Measurements from ENCODE around the gene KRT75. TPM values are rescaled to one million over a fixed set of nuclear protein-coding genes. Genes with fewer than 3 reads are reported as not detected.

KRT75 gene
- total RNA-seq, 1 experiment from 2014 or later, result not detected

DNA sequence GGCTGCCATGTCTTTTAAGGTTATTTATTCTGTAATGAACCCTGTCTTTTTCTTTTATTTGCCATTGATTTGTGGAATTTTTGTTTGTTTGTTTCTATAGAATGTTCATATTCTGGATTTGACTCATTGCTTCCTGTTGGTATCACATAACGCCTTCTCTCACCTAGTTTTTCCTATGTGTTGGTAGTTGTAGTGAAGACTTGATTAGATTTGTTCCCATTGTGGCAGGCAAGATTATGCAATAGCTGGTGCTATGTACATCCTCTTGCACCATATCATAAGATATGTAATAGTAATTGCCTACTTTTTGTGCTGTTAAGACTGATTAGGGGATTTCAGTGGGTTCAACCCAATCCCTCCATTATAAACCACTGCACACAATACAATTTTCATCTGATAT, 21.6 kb upstream of the KRT75 start (continued):
- TF ChIP-seq, protein P1, sequence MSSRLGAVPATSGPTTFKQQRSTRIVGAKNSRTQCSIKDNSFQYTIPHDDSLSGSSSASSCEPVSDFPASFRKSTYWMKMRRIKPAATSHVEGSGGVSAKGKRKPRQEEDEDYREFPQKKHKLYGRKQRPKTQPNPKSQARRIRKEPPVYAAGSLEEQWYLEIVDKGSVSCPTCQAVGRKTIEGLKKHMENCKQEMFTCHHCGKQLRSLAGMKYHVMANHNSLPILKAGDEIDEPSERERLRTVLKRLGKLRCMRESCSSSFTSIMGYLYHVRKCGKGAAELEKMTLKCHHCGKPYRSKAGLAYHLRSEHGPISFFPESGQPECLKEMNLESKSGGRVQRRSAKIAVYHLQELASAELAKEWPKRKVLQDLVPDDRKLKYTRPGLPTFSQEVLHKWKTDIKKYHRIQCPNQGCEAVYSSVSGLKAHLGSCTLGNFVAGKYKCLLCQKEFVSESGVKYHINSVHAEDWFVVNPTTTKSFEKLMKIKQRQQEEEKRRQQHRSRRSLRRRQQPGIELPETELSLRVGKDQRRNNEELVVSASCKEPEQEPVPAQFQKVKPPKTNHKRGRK (CRISPR knock-in tag; IDR thresholded peaks at IDR 0.05; ENCODE audit: borderline replicate concordance), result no peak
- TF ChIP-seq ZNF671 (CRISPR knock-in tag; IDR thresholded peaks at IDR 0.05), result no peak

DNA sequence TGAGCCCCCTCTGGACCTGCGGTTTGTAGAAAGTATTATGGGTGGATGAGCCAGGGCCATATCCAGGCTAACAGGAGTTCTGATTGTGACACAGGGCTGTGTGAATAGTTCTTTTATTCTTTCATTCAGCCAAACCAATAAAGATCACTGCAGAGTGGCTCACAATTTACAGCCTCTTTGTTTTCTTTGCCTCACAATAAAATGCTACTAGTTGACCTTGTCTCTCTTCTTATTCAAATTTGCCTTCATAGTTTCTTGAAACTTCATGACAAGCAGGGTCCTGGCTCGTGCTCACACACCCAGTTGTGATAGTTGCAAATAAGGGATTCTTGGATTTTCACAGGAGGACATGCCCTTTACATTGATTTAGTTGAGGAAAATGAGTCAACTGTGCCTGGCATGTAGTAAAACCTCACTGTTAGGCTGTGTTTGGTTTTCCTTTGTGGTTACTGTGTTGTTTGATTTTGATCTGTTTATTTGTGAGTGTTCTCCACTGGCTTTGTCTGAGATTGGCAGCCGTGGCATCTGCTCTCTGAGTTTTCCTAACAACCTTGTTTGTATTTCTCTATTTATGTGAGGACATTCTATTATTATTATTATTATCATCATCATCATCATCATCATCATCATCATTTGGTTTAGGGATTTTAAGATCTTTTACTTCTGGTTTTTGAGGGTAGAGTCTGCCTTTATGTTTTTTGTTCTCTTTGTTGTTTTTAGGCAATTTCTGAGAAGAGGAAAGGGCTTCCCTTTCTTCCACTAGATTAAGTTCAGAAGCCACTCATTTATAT, 20.4 kb upstream of the KRT75 start:
- CTCF ChIA-PET, result no interaction called here
- DNase-seq (ENCODE audit: low spot score) (no peak), ATAC-seq (peak; percentile 62)
- Mint-ChIP-seq H3K9me3 (peaks cover 3% of the 10 kb centered on the region), H3K4me3 (no peak overlapping the region), H3K27me3 (ENCODE audit: low read depth) (no peaks in the 10 kb centered on the region; the same call in 1 of the 2 replicates), H3K36me3 (no peaks in the 10 kb centered on the region), H3K4me1 (peaks cover 14% of the 10 kb centered on the region), H3K27ac (peak overlapping the region; percentile 42; the same call in 1 of the 2 replicates)
- TF ChIP-seq FOXK1 (CRISPR knock-in tag; IDR thresholded peaks at IDR 0.05) (no peak), CBFB (CRISPR knock-in tag; IDR thresholded peaks at IDR 0.05; ENCODE audit: low read depth) (no peak)
- TF ChIP-seq, protein P2, sequence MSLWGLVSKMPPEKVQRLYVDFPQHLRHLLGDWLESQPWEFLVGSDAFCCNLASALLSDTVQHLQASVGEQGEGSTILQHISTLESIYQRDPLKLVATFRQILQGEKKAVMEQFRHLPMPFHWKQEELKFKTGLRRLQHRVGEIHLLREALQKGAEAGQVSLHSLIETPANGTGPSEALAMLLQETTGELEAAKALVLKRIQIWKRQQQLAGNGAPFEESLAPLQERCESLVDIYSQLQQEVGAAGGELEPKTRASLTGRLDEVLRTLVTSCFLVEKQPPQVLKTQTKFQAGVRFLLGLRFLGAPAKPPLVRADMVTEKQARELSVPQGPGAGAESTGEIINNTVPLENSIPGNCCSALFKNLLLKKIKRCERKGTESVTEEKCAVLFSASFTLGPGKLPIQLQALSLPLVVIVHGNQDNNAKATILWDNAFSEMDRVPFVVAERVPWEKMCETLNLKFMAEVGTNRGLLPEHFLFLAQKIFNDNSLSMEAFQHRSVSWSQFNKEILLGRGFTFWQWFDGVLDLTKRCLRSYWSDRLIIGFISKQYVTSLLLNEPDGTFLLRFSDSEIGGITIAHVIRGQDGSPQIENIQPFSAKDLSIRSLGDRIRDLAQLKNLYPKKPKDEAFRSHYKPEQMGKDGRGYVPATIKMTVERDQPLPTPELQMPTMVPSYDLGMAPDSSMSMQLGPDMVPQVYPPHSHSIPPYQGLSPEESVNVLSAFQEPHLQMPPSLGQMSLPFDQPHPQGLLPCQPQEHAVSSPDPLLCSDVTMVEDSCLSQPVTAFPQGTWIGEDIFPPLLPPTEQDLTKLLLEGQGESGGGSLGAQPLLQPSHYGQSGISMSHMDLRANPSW (CRISPR knock-in tag; conservative IDR thresholded peaks at IDR 0.05; ENCODE audit: low read depth), result no peak
- POLR2A ChIA-PET, result no interaction called here

DNA sequence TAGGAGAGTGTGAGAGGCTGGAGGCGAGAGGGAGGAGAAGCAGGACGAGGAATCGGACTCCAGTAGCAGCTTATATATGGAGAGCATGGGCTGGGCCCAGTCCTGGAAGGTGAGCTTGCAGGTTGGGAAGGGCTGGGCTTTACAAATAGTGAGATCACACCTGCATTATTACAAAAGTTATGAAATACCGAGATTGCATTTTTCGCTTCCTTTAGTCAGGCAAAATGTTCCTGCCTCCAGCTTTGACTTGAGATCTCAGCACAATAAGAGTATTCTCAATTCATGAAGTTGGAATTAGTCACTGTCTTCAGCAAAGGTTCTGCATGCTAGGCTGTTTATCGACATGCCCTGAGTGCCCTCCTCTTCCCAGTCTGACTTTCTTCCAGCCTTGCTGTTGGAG, 17.9 kb upstream of the KRT75 start, which contains the start of gene KRT6B:
Gene KRT6B (minus strand): TSS at position 46 of the 400 bp plus-strand sequence. CDS start 68 bp downstream, outside the sequence.
- POLR2A ChIA-PET, result no interaction called here
- Mint-ChIP-seq H3K36me3 (peaks cover 8% of the 10 kb centered on the region), H3K27ac (no peak within 1 kb of the TSS), H3K4me3 (no peak within 1 kb of the TSS), H3K27me3 (ENCODE audit: low read depth) (no peaks in the 10 kb centered on the region; the same call in none of the 2 replicates), H3K4me1 (peaks cover 14% of the 10 kb centered on the region), H3K9me3 (peaks cover 22% of the 10 kb centered on the region)
- DNase-seq (ENCODE audit: low spot score) (no peak), ATAC-seq (no peak)
- CTCF ChIA-PET, result no interaction called here
- TF ChIP-seq, protein P3, sequence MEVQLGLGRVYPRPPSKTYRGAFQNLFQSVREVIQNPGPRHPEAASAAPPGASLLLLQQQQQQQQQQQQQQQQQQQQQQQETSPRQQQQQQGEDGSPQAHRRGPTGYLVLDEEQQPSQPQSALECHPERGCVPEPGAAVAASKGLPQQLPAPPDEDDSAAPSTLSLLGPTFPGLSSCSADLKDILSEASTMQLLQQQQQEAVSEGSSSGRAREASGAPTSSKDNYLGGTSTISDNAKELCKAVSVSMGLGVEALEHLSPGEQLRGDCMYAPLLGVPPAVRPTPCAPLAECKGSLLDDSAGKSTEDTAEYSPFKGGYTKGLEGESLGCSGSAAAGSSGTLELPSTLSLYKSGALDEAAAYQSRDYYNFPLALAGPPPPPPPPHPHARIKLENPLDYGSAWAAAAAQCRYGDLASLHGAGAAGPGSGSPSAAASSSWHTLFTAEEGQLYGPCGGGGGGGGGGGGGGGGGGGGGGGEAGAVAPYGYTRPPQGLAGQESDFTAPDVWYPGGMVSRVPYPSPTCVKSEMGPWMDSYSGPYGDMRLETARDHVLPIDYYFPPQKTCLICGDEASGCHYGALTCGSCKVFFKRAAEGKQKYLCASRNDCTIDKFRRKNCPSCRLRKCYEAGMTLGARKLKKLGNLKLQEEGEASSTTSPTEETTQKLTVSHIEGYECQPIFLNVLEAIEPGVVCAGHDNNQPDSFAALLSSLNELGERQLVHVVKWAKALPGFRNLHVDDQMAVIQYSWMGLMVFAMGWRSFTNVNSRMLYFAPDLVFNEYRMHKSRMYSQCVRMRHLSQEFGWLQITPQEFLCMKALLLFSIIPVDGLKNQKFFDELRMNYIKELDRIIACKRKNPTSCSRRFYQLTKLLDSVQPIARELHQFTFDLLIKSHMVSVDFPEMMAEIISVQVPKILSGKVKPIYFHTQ (CRISPR knock-in tag; IDR thresholded peaks at IDR 0.05), result no peak
- TF ChIP-seq NR1H2 (CRISPR knock-in tag; IDR thresholded peaks at IDR 0.05) (no peak), ZNF138 (CRISPR knock-in tag; conservative IDR thresholded peaks at IDR 0.05) (no peak), NR2C2 (CRISPR knock-in tag; IDR thresholded peaks at IDR 0.05) (no peak)
- TF ChIP-seq, protein P4, sequence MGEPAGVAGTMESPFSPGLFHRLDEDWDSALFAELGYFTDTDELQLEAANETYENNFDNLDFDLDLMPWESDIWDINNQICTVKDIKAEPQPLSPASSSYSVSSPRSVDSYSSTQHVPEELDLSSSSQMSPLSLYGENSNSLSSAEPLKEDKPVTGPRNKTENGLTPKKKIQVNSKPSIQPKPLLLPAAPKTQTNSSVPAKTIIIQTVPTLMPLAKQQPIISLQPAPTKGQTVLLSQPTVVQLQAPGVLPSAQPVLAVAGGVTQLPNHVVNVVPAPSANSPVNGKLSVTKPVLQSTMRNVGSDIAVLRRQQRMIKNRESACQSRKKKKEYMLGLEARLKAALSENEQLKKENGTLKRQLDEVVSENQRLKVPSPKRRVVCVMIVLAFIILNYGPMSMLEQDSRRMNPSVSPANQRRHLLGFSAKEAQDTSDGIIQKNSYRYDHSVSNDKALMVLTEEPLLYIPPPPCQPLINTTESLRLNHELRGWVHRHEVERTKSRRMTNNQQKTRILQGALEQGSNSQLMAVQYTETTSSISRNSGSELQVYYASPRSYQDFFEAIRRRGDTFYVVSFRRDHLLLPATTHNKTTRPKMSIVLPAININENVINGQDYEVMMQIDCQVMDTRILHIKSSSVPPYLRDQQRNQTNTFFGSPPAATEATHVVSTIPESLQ (CRISPR knock-in tag; IDR thresholded peaks at IDR 0.05), result no peak
- TF ChIP-seq, protein P5, sequence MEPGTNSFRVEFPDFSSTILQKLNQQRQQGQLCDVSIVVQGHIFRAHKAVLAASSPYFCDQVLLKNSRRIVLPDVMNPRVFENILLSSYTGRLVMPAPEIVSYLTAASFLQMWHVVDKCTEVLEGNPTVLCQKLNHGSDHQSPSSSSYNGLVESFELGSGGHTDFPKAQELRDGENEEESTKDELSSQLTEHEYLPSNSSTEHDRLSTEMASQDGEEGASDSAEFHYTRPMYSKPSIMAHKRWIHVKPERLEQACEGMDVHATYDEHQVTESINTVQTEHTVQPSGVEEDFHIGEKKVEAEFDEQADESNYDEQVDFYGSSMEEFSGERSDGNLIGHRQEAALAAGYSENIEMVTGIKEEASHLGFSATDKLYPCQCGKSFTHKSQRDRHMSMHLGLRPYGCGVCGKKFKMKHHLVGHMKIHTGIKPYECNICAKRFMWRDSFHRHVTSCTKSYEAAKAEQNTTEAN (CRISPR knock-in tag; IDR thresholded peaks at IDR 0.05), result no peak
- TF ChIP-seq, protein P6, sequence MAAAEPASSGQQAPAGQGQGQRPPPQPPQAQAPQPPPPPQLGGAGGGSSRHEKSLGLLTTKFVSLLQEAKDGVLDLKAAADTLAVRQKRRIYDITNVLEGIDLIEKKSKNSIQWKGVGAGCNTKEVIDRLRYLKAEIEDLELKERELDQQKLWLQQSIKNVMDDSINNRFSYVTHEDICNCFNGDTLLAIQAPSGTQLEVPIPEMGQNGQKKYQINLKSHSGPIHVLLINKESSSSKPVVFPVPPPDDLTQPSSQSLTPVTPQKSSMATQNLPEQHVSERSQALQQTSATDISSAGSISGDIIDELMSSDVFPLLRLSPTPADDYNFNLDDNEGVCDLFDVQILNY (CRISPR knock-in tag; IDR thresholded peaks at IDR 0.05), result no peak
- TF ChIP-seq, protein P7, sequence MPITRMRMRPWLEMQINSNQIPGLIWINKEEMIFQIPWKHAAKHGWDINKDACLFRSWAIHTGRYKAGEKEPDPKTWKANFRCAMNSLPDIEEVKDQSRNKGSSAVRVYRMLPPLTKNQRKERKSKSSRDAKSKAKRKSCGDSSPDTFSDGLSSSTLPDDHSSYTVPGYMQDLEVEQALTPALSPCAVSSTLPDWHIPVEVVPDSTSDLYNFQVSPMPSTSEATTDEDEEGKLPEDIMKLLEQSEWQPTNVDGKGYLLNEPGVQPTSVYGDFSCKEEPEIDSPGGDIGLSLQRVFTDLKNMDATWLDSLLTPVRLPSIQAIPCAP (CRISPR knock-in tag; IDR thresholded peaks at IDR 0.05), result no peak
- TF ChIP-seq, protein P8, sequence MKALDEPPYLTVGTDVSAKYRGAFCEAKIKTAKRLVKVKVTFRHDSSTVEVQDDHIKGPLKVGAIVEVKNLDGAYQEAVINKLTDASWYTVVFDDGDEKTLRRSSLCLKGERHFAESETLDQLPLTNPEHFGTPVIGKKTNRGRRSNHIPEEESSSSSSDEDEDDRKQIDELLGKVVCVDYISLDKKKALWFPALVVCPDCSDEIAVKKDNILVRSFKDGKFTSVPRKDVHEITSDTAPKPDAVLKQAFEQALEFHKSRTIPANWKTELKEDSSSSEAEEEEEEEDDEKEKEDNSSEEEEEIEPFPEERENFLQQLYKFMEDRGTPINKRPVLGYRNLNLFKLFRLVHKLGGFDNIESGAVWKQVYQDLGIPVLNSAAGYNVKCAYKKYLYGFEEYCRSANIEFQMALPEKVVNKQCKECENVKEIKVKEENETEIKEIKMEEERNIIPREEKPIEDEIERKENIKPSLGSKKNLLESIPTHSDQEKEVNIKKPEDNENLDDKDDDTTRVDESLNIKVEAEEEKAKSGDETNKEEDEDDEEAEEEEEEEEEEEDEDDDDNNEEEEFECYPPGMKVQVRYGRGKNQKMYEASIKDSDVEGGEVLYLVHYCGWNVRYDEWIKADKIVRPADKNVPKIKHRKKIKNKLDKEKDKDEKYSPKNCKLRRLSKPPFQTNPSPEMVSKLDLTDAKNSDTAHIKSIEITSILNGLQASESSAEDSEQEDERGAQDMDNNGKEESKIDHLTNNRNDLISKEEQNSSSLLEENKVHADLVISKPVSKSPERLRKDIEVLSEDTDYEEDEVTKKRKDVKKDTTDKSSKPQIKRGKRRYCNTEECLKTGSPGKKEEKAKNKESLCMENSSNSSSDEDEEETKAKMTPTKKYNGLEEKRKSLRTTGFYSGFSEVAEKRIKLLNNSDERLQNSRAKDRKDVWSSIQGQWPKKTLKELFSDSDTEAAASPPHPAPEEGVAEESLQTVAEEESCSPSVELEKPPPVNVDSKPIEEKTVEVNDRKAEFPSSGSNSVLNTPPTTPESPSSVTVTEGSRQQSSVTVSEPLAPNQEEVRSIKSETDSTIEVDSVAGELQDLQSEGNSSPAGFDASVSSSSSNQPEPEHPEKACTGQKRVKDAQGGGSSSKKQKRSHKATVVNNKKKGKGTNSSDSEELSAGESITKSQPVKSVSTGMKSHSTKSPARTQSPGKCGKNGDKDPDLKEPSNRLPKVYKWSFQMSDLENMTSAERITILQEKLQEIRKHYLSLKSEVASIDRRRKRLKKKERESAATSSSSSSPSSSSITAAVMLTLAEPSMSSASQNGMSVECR (CRISPR knock-in tag; IDR thresholded peaks at IDR 0.05; ENCODE audit: borderline replicate concordance), result no peak
